GM21423 (cell line): Measurements from ENCODE around the gene GEMIN7.

Experiments used
- ATAC-seq: cut with Tn5 transposase; IDR thresholded peaks from one replicate; pipeline ENCODE4 v1.9.1; 2021; ENCODE audit warnings: mild to moderate bottlenecking, moderate library complexity; ENCODE audit not compliant: unreplicated experiment

The GEMIN7 gene

GRCh38 chr19:45059258-45059965 lies 19.6 kb upstream of the GEMIN7 start:
- no peak for ATAC-seq

- no peak for ATAC-seq
Measured at GRCh38 chr19:45061965-45062364, 17.1 kb upstream of the GEMIN7 start.

GRCh38 chr19:45063851-45064801 lies 14.9 kb upstream of the GEMIN7 start:
- ATAC-seq = no peak

GRCh38 chr19:45066921-45067661 lies 12.0 kb upstream of the GEMIN7 start:
- ATAC-seq = no peak

GRCh38 chr19:45068041-45068440 lies 11.0 kb upstream of the GEMIN7 start:
- ATAC-seq = no peak

- ATAC-seq = no peak
Measured at GRCh38 chr19:45069056-45069455, 10.0 kb upstream of the GEMIN7 start.

GRCh38 chr19:45070214-45070613 lies 8.8 kb upstream of the GEMIN7 start:
- ATAC-seq = no peak

GRCh38 chr19:45070861-45071544 lies 8.1 kb upstream of the GEMIN7 start:
- no peak for ATAC-seq

- no peak for ATAC-seq
Measured at GRCh38 chr19:45071545-45071938, 7.5 kb upstream of the GEMIN7 start.

GRCh38 chr19:45071969-45072790 lies 6.9 kb upstream of the GEMIN7 start:
- no peak for ATAC-seq

- ATAC-seq = no peak
Measured at GRCh38 chr19:45074744-45075300, 4.2 kb upstream of the GEMIN7 start.

GRCh38 chr19:45075301-45076028 lies 3.6 kb upstream of the GEMIN7 start:
- peak; percentile 60 for ATAC-seq

- peak; percentile 36 for ATAC-seq
Measured at GRCh38 chr19:45076029-45076850, 2.8 kb upstream of the GEMIN7 start, which contains the start of gene ZNF296. Gene ZNF296 (minus strand): TSS chr19:45076478. CDS start chr19:45076373, 105 bp downstream.

- ATAC-seq = no peak
Measured at GRCh38 chr19:45076851-45077730, 2.0 kb upstream of the GEMIN7 start.

- no peak for ATAC-seq
Measured at GRCh38 chr19:45078390-45079062, 534 bp upstream of the GEMIN7 start.

GRCh38 chr19:45079911-45080370 lies 881 bp downstream of the GEMIN7 start:
- ATAC-seq = no peak
